NCI-H146 treated with DMSO at 0.1 percent for 48 hours (cell line): ENCODE measurements around the gene MUC5AC.
"Not testable (repeated sequence)": the region's sequence is repeated elsewhere in the genome, so short reads cannot be mapped to it uniquely, and the experiment has no call there.

ENCODE experiments used
- DNase-seq: peaks from one replicate; lab custom pipeline; 2025; ENCODE audit not compliant: unreplicated experiment; lab: John Stamatoyannopoulos, UW

Gene MUC5AC

GRCh38 chr11:1206391-1207271, 48.9 kb downstream of the MUC5AC start:
- DNase-seq, result no peak

- DNase-seq, result no peak
Observed at GRCh38 chr11:1207401-1208143, 49.8 kb downstream of the MUC5AC start.

GRCh38 chr11:1208144-1208393, 50.3 kb downstream of the MUC5AC start:
- DNase-seq, result no peak

GRCh38 chr11:1208394-1209261, 50.9 kb downstream of the MUC5AC start:
- DNase-seq, result no peak

- DNase-seq, result no peak
Observed at GRCh38 chr11:1209371-1210057, 51.8 kb downstream of the MUC5AC start.

- no peak for DNase-seq
Observed at GRCh38 chr11:1211838-1212237, 54.1 kb downstream of the MUC5AC start.

GRCh38 chr11:1215826-1216225, 58.1 kb downstream of the MUC5AC start:
- not testable (repeated sequence) for DNase-seq

GRCh38 chr11:1217151-1217550, 59.4 kb downstream of the MUC5AC start:
- DNase-seq, result no peak

- DNase-seq, result no peak
Observed at GRCh38 chr11:1218256-1218787, 60.6 kb downstream of the MUC5AC start.

- no peak for DNase-seq
Observed at GRCh38 chr11:1218788-1219445, 61.2 kb downstream of the MUC5AC start.

GRCh38 chr11:1219446-1219833, 61.7 kb downstream of the MUC5AC start:
- no peak for DNase-seq

- DNase-seq, result no peak
Observed at GRCh38 chr11:1219834-1220815, 62.4 kb downstream of the MUC5AC start.

GRCh38 chr11:1220941-1221721, 63.4 kb downstream of the MUC5AC start:
- DNase-seq, result no peak

- DNase-seq, result no peak
Observed at GRCh38 chr11:1221848-1222311, 64.1 kb downstream of the MUC5AC start.

GRCh38 chr11:1222491-1223345, 65.0 kb downstream of the MUC5AC start, which contains the start of gene MUC5B:
MUC5B (plus strand) TSS chr11:1223066; CDS start chr11:1223124, 58 bp downstream.
- DNase-seq, result no peak

- DNase-seq, result no peak
Observed at GRCh38 chr11:1223346-1224110, 65.8 kb downstream of the MUC5AC start.
